GM19438 (cell line): Measurements from ENCODE around the gene WIPF3.

Experiments used
- ATAC-seq: cut with Tn5 transposase; IDR thresholded peaks from one replicate; pipeline ENCODE4 v1.9.1; 2021; ENCODE audit warnings: low read depth; ENCODE audit not compliant: unreplicated experiment

Gene WIPF3

GRCh38 chr7:29843726-29844125 is 37.4 kb downstream of the WIPF3 start:
- ATAC-seq, result no peak

GRCh38 chr7:29844559-29844958 is 38.3 kb downstream of the WIPF3 start:
- no peak for ATAC-seq

- no peak for ATAC-seq
Measured at GRCh38 chr7:29847496-29847895, 41.2 kb downstream of the WIPF3 start.

GRCh38 chr7:29847916-29848315 is 41.6 kb downstream of the WIPF3 start:
- ATAC-seq, result no peak

- no peak for ATAC-seq
Measured at GRCh38 chr7:29848941-29849340, 42.6 kb downstream of the WIPF3 start.

- ATAC-seq, result no peak
Measured at GRCh38 chr7:29851487-29851886, 45.2 kb downstream of the WIPF3 start.

- ATAC-seq, result no peak
Measured at GRCh38 chr7:29852457-29852856, 46.1 kb downstream of the WIPF3 start.

GRCh38 chr7:29853072-29853471 is 46.8 kb downstream of the WIPF3 start:
- ATAC-seq, result no peak

GRCh38 chr7:29853789-29854188 is 47.5 kb downstream of the WIPF3 start:
- no peak for ATAC-seq

- ATAC-seq, result no peak
Measured at GRCh38 chr7:29854257-29854938, 48.1 kb downstream of the WIPF3 start.

- no peak for ATAC-seq
Measured at GRCh38 chr7:29857654-29858053, 51.3 kb downstream of the WIPF3 start.

- no peak for ATAC-seq
Measured at GRCh38 chr7:29858191-29858951, 52.1 kb downstream of the WIPF3 start.

- no peak for ATAC-seq
Measured at GRCh38 chr7:29859104-29859503, 52.8 kb downstream of the WIPF3 start.

GRCh38 chr7:29859524-29860185 is 53.3 kb downstream of the WIPF3 start:
- ATAC-seq, result no peak

- ATAC-seq, result no peak
Measured at GRCh38 chr7:29860186-29860585, 53.9 kb downstream of the WIPF3 start.

GRCh38 chr7:29861884-29862283 is 55.6 kb downstream of the WIPF3 start:
- no peak for ATAC-seq

GRCh38 chr7:29864656-29865055 is 58.3 kb downstream of the WIPF3 start:
- no peak for ATAC-seq

GRCh38 chr7:29865526-29865925 is 59.2 kb downstream of the WIPF3 start:
- no peak for ATAC-seq

GRCh38 chr7:29866490-29866930 is 60.2 kb downstream of the WIPF3 start:
- no peak for ATAC-seq

GRCh38 chr7:29871787-29872398 is 65.6 kb downstream of the WIPF3 start:
- no peak for ATAC-seq

GRCh38 chr7:29873644-29874294 is 67.5 kb downstream of the WIPF3 start:
- no peak for ATAC-seq
